IMR-90 (cell line): ENCODE measurements around the gene PPOX. TPM values are rescaled to one million over a fixed set of nuclear protein-coding genes. Genes with fewer than 3 reads are reported as not detected.

Source experiments
- ATAC-seq: fragments of 200-7000 bp; cut with Tn5 transposase; 2 replicates; pipeline ENCODE4 v1.9.1; 2020; ENCODE audit warnings: low read depth, mild to moderate bottlenecking, moderate library complexity
- BruUV-seq: library from RNA; stranded (reverse); fragments of 400-500 nt; replicated peaks from 2 replicates; lab custom pipeline; 2021; lab: Mats Ljungman, UMichigan
- CTCF ChIA-PET: fragments of 300-600 bp; formaldehyde crosslinking; extraction: SDS; loops from one replicate; lab custom pipeline; 2021; ENCODE audit warnings: antibody characterized with exemption; lab: Yijun Ruan, JAX
- POLR2A ChIA-PET: fragments of 300-600 bp; sonication (Branson Sonifier 250); formaldehyde crosslinking; loops from one replicate; lab custom pipeline; 2022; ENCODE audit warnings: antibody characterized with exemption; ENCODE audit not compliant: unreplicated experiment; lab: Charles Lee
- DNase-seq: peaks from one replicate; pipeline ENCODE4 v3.0.0; 2013
- H2AFZ ChIP-seq: replicated peaks from 2 replicates; pipeline ENCODE3; 2013; ENCODE audit warnings: low read length, mild to moderate bottlenecking; ENCODE audit not compliant: poor library complexity
- H2AK5ac ChIP-seq: 2 replicates; pipeline ENCODE4 v1.6.1; 2013; ENCODE audit warnings: low read depth, low read length, inconsistent platforms
- H2AK9ac ChIP-seq: replicated peaks from 2 replicates; pipeline ENCODE3; 2013; ENCODE audit warnings: mild to moderate bottlenecking, low read depth, low read length, moderate library complexity; ENCODE audit not compliant: poor library complexity
- H2BK120ac ChIP-seq: 2 replicates; pipeline ENCODE4 v1.6.1; 2013; ENCODE audit warnings: low read depth, low read length, inconsistent platforms
- H2BK15ac ChIP-seq: 3 replicates; pipeline ENCODE4 v1.6.1; 2013; ENCODE audit warnings: low read depth, low read length, inconsistent platforms
- H2BK20ac ChIP-seq: 2 replicates; pipeline ENCODE4 v1.6.1; 2013; ENCODE audit warnings: low read depth, mild to moderate bottlenecking, inconsistent platforms, low read length, moderate library complexity
- H2BK5ac ChIP-seq: 2 replicates; pipeline ENCODE4 v1.6.1; 2013; ENCODE audit warnings: mild to moderate bottlenecking, low read depth, low read length, inconsistent platforms; ENCODE audit not compliant: poor library complexity, severe bottlenecking
- H3K14ac ChIP-seq: replicated peaks from 2 replicates; pipeline ENCODE4 v1.6.1; 2013; ENCODE audit warnings: low read depth, low read length, inconsistent platforms
- H3K18ac ChIP-seq: 2 replicates; pipeline ENCODE4 v1.6.1; 2013; ENCODE audit warnings: low read depth, low read length, control low read depth
- H3K23ac ChIP-seq: 2 replicates; pipeline ENCODE4 v1.6.1; 2013; ENCODE audit warnings: low read depth, low read length, inconsistent platforms
- H3K27ac ChIP-seq: 2 replicates; pipeline ENCODE4 v1.5.1; 2013; ENCODE audit warnings: mild to moderate bottlenecking, control low read depth, low read length; ENCODE audit not compliant: insufficient read depth
- H3K27me3 ChIP-seq: 2 replicates; pipeline ENCODE4 v1.6.1; 2013; ENCODE audit warnings: low read length; ENCODE audit not compliant: control insufficient read depth, insufficient read depth
- H3K36me3 ChIP-seq: 2 replicates; pipeline ENCODE4 v1.6.1; 2013; ENCODE audit warnings: low read length, mixed read lengths; ENCODE audit not compliant: control insufficient read depth, insufficient read depth
- H3K4ac ChIP-seq: 2 replicates; pipeline ENCODE4 v1.6.1; 2013; ENCODE audit warnings: low read depth, low read length, inconsistent platforms
- H3K4me1 ChIP-seq: 2 replicates; pipeline ENCODE4 v1.6.1; 2013; ENCODE audit warnings: low read length, mixed read lengths; ENCODE audit not compliant: control insufficient read depth, insufficient read depth
- H3K4me2 ChIP-seq: 2 replicates; pipeline ENCODE4 v1.6.1; 2013; ENCODE audit warnings: low read depth, mild to moderate bottlenecking, control low read depth, low read length, moderate library complexity
- H3K4me3 ChIP-seq: 2 replicates; pipeline ENCODE4 v1.5.1; 2013; ENCODE audit warnings: low read depth, mild to moderate bottlenecking, control low read depth, low read length, moderate library complexity; ENCODE audit not compliant: insufficient read depth
- H3K56ac ChIP-seq: 2 replicates; pipeline ENCODE4 v1.6.1; 2013; ENCODE audit warnings: low read length, inconsistent platforms; ENCODE audit not compliant: insufficient read depth; ENCODE audit errors: extremely low read depth
- H3K79me1 ChIP-seq, 2 experiments: 2 replicates each; pipeline ENCODE4 v1.6.1; 2013; ENCODE audit warnings: low read length in 2 of 2, inconsistent platforms in 1 of 2, low read depth in 1 of 2
- H3K9ac ChIP-seq: 2 replicates; pipeline ENCODE4 v1.6.1; 2013; ENCODE audit warnings: low read depth, low read length, control low read depth
- H3K9me1 ChIP-seq: 2 replicates; pipeline ENCODE4 v1.6.1; 2013; ENCODE audit warnings: low read length, inconsistent platforms; ENCODE audit not compliant: insufficient read depth
- H3K9me3 ChIP-seq: 2 replicates; pipeline ENCODE4 v1.6.1; 2013; ENCODE audit warnings: low read length; ENCODE audit not compliant: control insufficient read depth, insufficient read depth
- H4K20me1 ChIP-seq: 2 replicates; pipeline ENCODE4 v1.6.1; 2013; ENCODE audit warnings: low read length, inconsistent platforms; ENCODE audit not compliant: insufficient read depth
- H4K5ac ChIP-seq: 2 replicates; pipeline ENCODE4 v1.6.1; 2013; ENCODE audit warnings: mild to moderate bottlenecking, low read depth, low read length, control low read depth
- H4K8ac ChIP-seq, 2 experiments: 2 replicates each; pipeline ENCODE4 v1.6.1; 2013; ENCODE audit warnings: low read depth in 2 of 2, low read length in 2 of 2, control low read depth in 1 of 2, inconsistent platforms in 1 of 2
- H4K91ac ChIP-seq: 2 replicates; pipeline ENCODE4 v1.6.1; 2013; ENCODE audit warnings: low read depth, low read length, inconsistent platforms; ENCODE audit not compliant: insufficient read depth
- MAZ ChIP-seq: IDR thresholded peaks from 2 replicates; pipeline ENCODE4 v1.6.1; 2012; ENCODE audit warnings: low read depth, mild to moderate bottlenecking, low read length, improper control_type of control experiment, moderate library complexity, borderline replicate concordance
- MXI1 ChIP-seq: IDR thresholded peaks from 2 replicates; pipeline ENCODE4 v1.6.1; 2012; ENCODE audit warnings: low read depth, mild to moderate bottlenecking, low read length, moderate library complexity, borderline replicate concordance
- SMC3 ChIP-seq: fragments of 150-350 bp; IDR thresholded peaks from 2 replicates; pipeline ENCODE4 v1.6.1; 2016; ENCODE audit warnings: low read depth, mild to moderate bottlenecking, antibody characterized with exemption, low read length, moderate library complexity
- WGBS, 2 experiments: methylation state at CpG; one replicate each; pipeline versions ENCODE4 v1.1.5 to v1.1.7; 2013; ENCODE audit warnings: missing lambda C conversion rate in 2 of 2; ENCODE audit not compliant: insufficient read length in 1 of 2; ENCODE audit errors: extremely low coverage in 2 of 2; 5-methylcytosine and 5-hydroxymethylcytosine counted together
- dilution Hi-C: fragments of 300-500 bp; cut with HindIII; formaldehyde crosslinking; loops from one replicate; pipeline ENCODE4 v1.14.3; 2018; ENCODE audit warnings: low sequenced_read_pairs; ENCODE audit not compliant: unreplicated experiment
- in situ Hi-C: fragments of 300-500 bp; cut with MboI; formaldehyde crosslinking; loops from 3 replicates; pipeline ENCODE4 v1.14.3; 2019; ENCODE audit warnings: low sequenced_read_pairs, inconsistent platforms, mixed read lengths
- intact Hi-C: fragments of 100-400 bp; cut with micrococcal nuclease; formaldehyde crosslinking; loops from 2 replicates; pipeline ENCODE4 v1.10.0; 2022
- polyA plus RNA-seq, 3 experiments: library from polyadenylated mRNA; depleted of rRNA; stranded (reverse); fragments of >200 nt; gene quantifications; 2 replicates each; pipeline ENCODE4 v1.2.3, GENCODE V29; 2012; ENCODE audit warnings: low replicate concordance in 1 of 3
- total RNA-seq: library from RNA; depleted of rRNA; stranded (reverse); fragments of >200 nt; gene quantifications from 2 replicates; pipeline ENCODE4 v1.2.3, GENCODE V29; 2012

Gene PPOX
- total and polyA plus RNA-seq, 2 of the 4 experiments (the other 2 are of a cell fraction), result 6.1 to 14.3 TPM

DNA sequence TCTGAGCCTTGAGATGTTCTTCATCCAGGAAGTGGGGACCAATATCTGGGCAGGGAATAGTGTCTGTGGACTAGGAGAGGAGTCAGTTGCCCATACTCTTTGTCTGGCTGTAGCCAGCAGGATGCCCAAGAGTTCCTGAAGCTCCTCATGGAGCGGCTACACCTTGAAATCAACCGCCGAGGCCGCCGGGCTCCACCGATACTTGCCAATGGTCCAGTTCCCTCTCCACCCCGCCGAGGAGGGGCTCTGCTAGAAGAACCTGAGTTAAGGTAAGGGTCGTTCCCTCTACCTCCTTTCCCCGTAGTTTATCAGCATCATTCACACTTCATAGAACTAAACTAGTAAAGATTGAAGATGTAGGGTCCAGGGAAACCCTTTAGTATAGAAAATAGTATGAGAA is 3.4 kb upstream of the PPOX start:
- Histone ChIP-seq H3K4me1 (peaks cover 9% of the 10 kb centered on the region), H2BK15ac (no peak overlapping the region), H3K18ac (no peak overlapping the region), H2BK20ac (no peak overlapping the region), H4K91ac (no peak overlapping the region), H3K56ac (no peak overlapping the region), H4K5ac (no peak overlapping the region), H4K8ac (no peak overlapping the region), H3K27ac (no peak overlapping the region), H2AK9ac (no peak overlapping the region), H3K9ac (no peak overlapping the region), H2AFZ (no peak overlapping the region), H3K23ac (no peak overlapping the region), H3K4me2 (no peak overlapping the region), H3K4ac (no peak overlapping the region), H3K36me3 (peaks cover 30% of the 10 kb centered on the region), H2BK5ac (no peak overlapping the region), H3K4me3 (no peak overlapping the region), H3K27me3 (no peaks in the 10 kb centered on the region), H3K9me3 (no peaks in the 10 kb centered on the region), H3K14ac (no peak overlapping the region), H4K20me1 (no peaks in the 10 kb centered on the region), H3K79me1 (peaks cover 19 to 38% of the 10 kb centered on the region in 2 experiments), H3K9me1 (peaks cover 13% of the 10 kb centered on the region), H2AK5ac (no peak overlapping the region), H2BK120ac (no peak overlapping the region)
- no peak for ATAC-seq
- dilution Hi-C loops, result no loop called here
- POLR2A ChIA-PET, result no interaction called here
- CTCF ChIA-PET, result no interaction called here
- no TSS peak for BruUV-seq
- WGBS, 2 experiments, result no CpG with 5 or more reads among the region's 10 CpGs
- no peak for DNase-seq
- in situ Hi-C loops, result no loop called here
- intact Hi-C loops, result no loop called here
- TF ChIP-seq MAZ (no peak), MXI1 (no peak), SMC3 (no peak)
